Right cardiac atrium (tissue), 5 donors: ENCODE data around the gene PROSER2. TPM values are rescaled to one million over a fixed set of nuclear protein-coding genes. Genes with fewer than 3 reads are reported as not detected.
A peak's percentile ranks its signal among the peaks of the same experiment; 100 is the strongest.
"Not testable (repeated sequence)": the region's sequence is repeated elsewhere in the genome, so short reads cannot be mapped to it uniquely, and the experiment has no call there.

Experiments used
- ATAC-seq, 2 donors: fragments of 200-7000 bp; cut with Tn5 transposase; one replicate each; pipeline versions ENCODE4 v1.8.0 to v1.9.1; 2020; ENCODE audit warnings: moderate library complexity in 2 of 2, mild to moderate bottlenecking in 1 of 2
- DNase-seq, 3 donors: peaks; one replicate each; pipeline ENCODE4 v3.0.0-alpha.2; 2020
- H3K27ac ChIP-seq: one replicate; pipeline ENCODE4 v1.5.1; 2013; ENCODE audit warnings: mild to moderate bottlenecking, low read length, control low read depth, moderate library complexity
- H3K27me3 ChIP-seq: one replicate; pipeline ENCODE4 v1.6.1; 2013; ENCODE audit not compliant: control insufficient read depth, insufficient read depth
- H3K4me1 ChIP-seq: one replicate; pipeline ENCODE4 v1.6.1; 2013; ENCODE audit warnings: low read length; ENCODE audit not compliant: control insufficient read depth, insufficient read depth
- H3K4me3 ChIP-seq: one replicate; pipeline ENCODE4 v1.5.1; 2013; ENCODE audit warnings: low read length, control low read depth
- H3K9me3 ChIP-seq: one replicate; pipeline ENCODE4 v1.6.1; 2013; ENCODE audit warnings: low read length; ENCODE audit not compliant: control insufficient read depth
- WGBS: extraction: QIAGEN DNeasy Blood & Tissue Kit; methylation state at CpG from one replicate; pipeline ENCODE4 v1.1.7; 2013; 5-methylcytosine and 5-hydroxymethylcytosine counted together
- intact Hi-C, 4 donors: fragments of 100-400 bp; cut with DNase I; formaldehyde crosslinking; loops; one replicate each; pipeline versions ENCODE4 v1.11.0 to v1.14.0; 2022 to 2023
- polyA plus RNA-seq: library from polyadenylated mRNA; stranded (reverse); fragments of 200-250 nt; gene quantifications from one replicate; pipeline ENCODE4 v1.2.3, GENCODE V29; 2013
- total RNA-seq, 4 donors: library from RNA; stranded (reverse); fragmentation: NEBNext Ultra II Directional; extraction: Animal tissue kit (Norgen Biotek cat#: 25700); gene quantifications; one replicate each; pipeline ENCODE4 v1.2.1, GENCODE V29; 2021
- donor health status: healthy with polysubstance abuse.
- donor health status: DM: no; HTN: yes; CAD: no.
- donor health status: DM: no; HTN: no; CAD: no.
- donor health status: DM: no; HTN: yes; CAD: no; lungs with severe emphysema.
- donor health status: DM: yes; HTN: yes; CAD: no.

Gene PROSER2
- total and polyA plus RNA-seq, 5 donors: 0.72 to 2.2 (median 1.7) TPM

DNA sequence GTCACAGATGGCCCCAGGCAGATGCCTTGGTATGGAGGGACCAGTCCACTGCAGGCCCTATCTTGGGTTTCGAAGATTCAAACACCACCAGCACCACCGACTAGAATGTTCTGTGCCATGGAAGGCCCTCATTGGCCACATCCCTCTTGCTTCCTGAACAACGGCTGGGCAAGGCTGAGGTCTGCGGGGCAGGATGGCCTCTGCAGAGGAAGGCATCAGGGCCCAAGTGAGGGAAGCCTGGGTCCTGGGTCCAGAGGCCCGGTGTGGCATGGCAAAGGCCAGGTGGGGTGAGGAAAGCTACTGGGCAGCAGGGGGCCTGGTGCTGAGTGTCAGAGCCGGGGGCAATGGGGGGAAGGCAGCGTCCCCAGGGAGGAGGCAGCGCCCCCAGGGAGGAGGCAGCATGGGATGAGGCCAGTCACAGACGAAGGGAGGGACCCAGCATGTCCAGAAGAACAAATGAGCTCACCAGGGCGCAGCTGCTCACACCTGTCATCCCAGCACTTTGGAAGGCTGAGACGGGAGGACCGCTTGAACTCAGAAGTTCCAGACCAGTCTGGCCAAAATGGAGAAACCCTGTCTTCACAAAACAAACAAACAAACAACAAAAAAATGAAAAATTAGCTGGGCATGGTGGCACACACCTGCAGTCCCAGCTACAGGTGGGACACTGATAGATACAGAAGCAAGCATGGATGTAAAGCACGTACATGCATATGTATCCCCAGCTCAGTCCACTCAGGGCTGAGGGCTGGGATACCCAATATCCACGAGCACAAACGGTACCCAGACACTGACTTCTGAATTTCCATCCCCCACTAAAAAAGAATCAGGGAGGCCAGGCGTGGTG, 64.4 kb downstream of the PROSER2 start:
- no peaks in the 10 kb centered on the region for H3K9me3 ChIP-seq
- H3K4me3 ChIP-seq: no peak overlapping the region
- WGBS: 84% methylated on average over 16 of the region's 16 CpGs
- no peak overlapping the region for H3K27ac ChIP-seq
- ATAC-seq (no peak), DNase-seq (no peak)
- intact Hi-C loops: no loop called here
- H3K4me1 ChIP-seq: no peaks in the 10 kb centered on the region
- no peaks in the 10 kb centered on the region for H3K27me3 ChIP-seq

GRCh38 chr10:11889263-11889662, 66.1 kb downstream of the PROSER2 start:
- intact Hi-C loops, ATAC-seq, H3K4me3 ChIP-seq, H3K9me3 ChIP-seq, H3K27ac ChIP-seq, H3K27me3 ChIP-seq, DNase-seq, H3K4me1 ChIP-seq: not testable (repeated sequence)
- WGBS: 84% methylated on average over 8 of the region's 8 CpGs

- intact Hi-C loops: no loop called here
- no peaks in the 10 kb centered on the region for H3K4me1 ChIP-seq
- no peak for ATAC-seq
- WGBS: 96% methylated on average over 22 of the region's 22 CpGs
- no peak for DNase-seq
- no peak overlapping the region for H3K27ac ChIP-seq
- H3K9me3 ChIP-seq: no peaks in the 10 kb centered on the region
- H3K27me3 ChIP-seq: no peaks in the 10 kb centered on the region
- H3K4me3 ChIP-seq: no peak overlapping the region
Observed at GRCh38 chr10:11891776-11892486, 68.8 kb downstream of the PROSER2 start.

DNA sequence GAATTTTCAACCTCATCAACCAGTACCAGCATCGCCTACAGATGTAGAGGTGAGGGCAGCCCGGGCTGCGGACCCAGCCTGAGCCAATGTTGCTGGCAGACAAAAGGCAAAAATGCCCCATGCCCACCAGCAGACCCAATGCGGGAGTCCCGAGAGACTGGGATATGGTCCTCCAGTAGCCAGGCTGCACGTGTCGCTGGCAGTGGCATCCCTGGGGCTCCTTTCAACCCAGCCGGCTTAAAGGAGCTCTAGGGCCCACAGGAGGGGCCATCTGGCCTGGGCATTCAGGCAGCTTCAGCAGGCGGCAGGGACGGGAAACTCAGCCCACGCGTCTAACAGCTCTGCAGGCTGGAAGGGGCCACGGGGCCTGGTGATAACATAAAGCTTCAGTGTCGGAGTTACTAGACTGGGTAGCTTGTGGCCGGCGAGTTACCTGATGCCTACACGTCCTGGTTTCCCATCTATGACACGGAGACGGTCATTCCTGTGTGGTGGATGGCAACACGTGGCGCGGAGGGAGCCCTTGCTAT, 70.7 kb downstream of the PROSER2 start:
- intact Hi-C loops: no loop called here
- 84% methylated on average over 22 of the region's 22 CpGs for whole genome bisulfite sequencing
- Histone ChIP-seq H3K9me3 (no peaks in the 10 kb centered on the region), H3K4me3 (no peak overlapping the region), H3K27me3 (no peaks in the 10 kb centered on the region), H3K27ac (no peak overlapping the region), H3K4me1 (no peaks in the 10 kb centered on the region)
- no peak for DNase-seq
- ATAC-seq: no peak

GRCh38 chr10:11894381-11895107, 71.4 kb downstream of the PROSER2 start:
- no peaks in the 10 kb centered on the region for H3K4me1 ChIP-seq
- no peak overlapping the region for H3K27ac ChIP-seq
- intact Hi-C loops: no loop called here
- no peaks in the 10 kb centered on the region for H3K9me3 ChIP-seq
- no peak overlapping the region for H3K4me3 ChIP-seq
- no peak for DNase-seq
- H3K27me3 ChIP-seq: no peaks in the 10 kb centered on the region
- WGBS: 92% methylated on average over 47 of the region's 47 CpGs
- ATAC-seq: peak in 1 of 2 donors; percentile 25

DNA sequence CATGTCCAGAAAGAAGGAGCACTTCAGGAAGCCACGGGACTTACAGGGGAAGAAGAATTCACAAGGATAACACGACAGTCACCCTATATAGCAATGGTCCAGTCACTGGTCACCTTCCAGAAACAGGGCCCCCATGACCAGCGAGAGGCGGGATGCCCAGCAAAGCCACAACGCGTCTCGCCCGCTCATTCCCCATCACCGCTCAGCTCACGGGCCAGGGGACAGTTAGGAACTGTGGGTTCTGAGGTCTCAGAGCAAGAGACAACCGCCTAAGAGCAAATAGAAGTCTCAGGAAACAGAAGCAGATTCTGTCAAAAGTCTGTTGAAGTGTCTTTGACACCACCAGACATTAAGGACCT, 71.9 kb downstream of the PROSER2 start:
- H3K4me3 ChIP-seq: no peak overlapping the region
- no peaks in the 10 kb centered on the region for H3K9me3 ChIP-seq
- intact Hi-C loops: no loop called here
- no peak for DNase-seq
- no peak overlapping the region for H3K27ac ChIP-seq
- 95% methylated on average over 11 of the region's 11 CpGs for WGBS
- no peaks in the 10 kb centered on the region for H3K4me1 ChIP-seq
- ATAC-seq: no peak
- H3K27me3 ChIP-seq: no peaks in the 10 kb centered on the region

DNA sequence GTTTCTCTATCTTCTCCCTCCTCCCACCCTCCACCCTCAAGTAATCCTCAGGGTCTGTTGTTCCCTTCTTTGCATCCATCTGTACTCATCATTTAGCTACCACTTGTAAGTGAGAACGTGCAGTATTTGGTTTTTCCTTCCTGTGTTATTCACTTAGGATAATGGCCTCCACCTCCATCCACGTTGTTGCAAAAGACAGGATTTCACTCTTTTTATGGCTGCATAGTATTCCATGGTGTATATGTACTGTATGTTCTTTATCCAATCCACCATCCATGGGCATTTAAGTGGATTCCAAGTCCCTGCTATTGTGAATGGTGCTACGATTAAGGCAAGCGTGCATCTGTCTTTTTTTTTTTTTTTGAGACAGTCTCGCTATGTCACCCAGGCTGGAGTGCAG, 72.4 kb downstream of the PROSER2 start:
- DNase-seq: no peak
- H3K27ac ChIP-seq: no peak overlapping the region
- 89% methylated on average over 5 of the region's 5 CpGs for WGBS
- H3K4me1 ChIP-seq: no peaks in the 10 kb centered on the region
- intact Hi-C loops: no loop called here
- H3K4me3 ChIP-seq: no peak overlapping the region
- no peaks in the 10 kb centered on the region for H3K27me3 ChIP-seq
- H3K9me3 ChIP-seq: no peaks in the 10 kb centered on the region
- no peak for ATAC-seq

GRCh38 chr10:11896549-11897200, 73.5 kb downstream of the PROSER2 start:
- no peak overlapping the region for H3K27ac ChIP-seq
- no peaks in the 10 kb centered on the region for H3K9me3 ChIP-seq
- no peaks in the 10 kb centered on the region for H3K27me3 ChIP-seq
- intact Hi-C loops: no loop called here
- H3K4me1 ChIP-seq: no peaks in the 10 kb centered on the region
- no peak overlapping the region for H3K4me3 ChIP-seq
- no peak for ATAC-seq
- DNase-seq: no peak
- 82% methylated on average over 5 of the region's 5 CpGs for WGBS

- intact Hi-C loops: no loop called here
- Histone ChIP-seq H3K9me3 (no peaks in the 10 kb centered on the region), H3K27me3 (no peaks in the 10 kb centered on the region), H3K27ac (no peak overlapping the region), H3K4me3 (no peak overlapping the region), H3K4me1 (no peaks in the 10 kb centered on the region)
- DNase-seq: no peak
- 76% methylated on average over 3 of the region's 3 CpGs for WGBS
- no peak for ATAC-seq
Observed at GRCh38 chr10:11898033-11898371, 74.8 kb downstream of the PROSER2 start.

GRCh38 chr10:11898372-11899066, 75.4 kb downstream of the PROSER2 start:
- Histone ChIP-seq H3K4me1 (no peaks in the 10 kb centered on the region), H3K4me3 (no peak overlapping the region), H3K27me3 (no peaks in the 10 kb centered on the region), H3K27ac (no peak overlapping the region), H3K9me3 (no peaks in the 10 kb centered on the region)
- WGBS: 62% methylated on average over 20 of the region's 20 CpGs
- intact Hi-C loops: no loop called here
- ATAC-seq (peak in 1 of 2 donors; percentile 25), DNase-seq (no peak)
